Stimulated activated CD4-positive, alpha-beta T cell treated with anti-CD3 and anti-CD28 coated beads, Interleukin-15, amount 100 ng/mL, for 48 hours (primary cell): ENCODE results near the gene EVI5L.
"Not testable (repeated sequence)": the region's sequence is repeated elsewhere in the genome, so short reads cannot be mapped to it uniquely, and the experiment has no call there.

Source experiments
- DNase-seq, 2 donors: peaks; one replicate each; pipeline ENCODE4 v3.0.0-alpha.2; 2020; ENCODE audit warnings: low read depth in 2 of 2

Gene EVI5L

GRCh38 chr19:7829561-7830271 is at the start of gene EVI5L:
Gene EVI5L (plus strand): TSS chr19:7830218. CDS start chr19:7846543, 16,325 bp downstream.
- DNase-seq = peak; percentile 98 to 99

- no peak for DNase-seq
These were observed 48.9 kb upstream of the EVI5L start for GRCh38 chr19:7781157-7781556.

- DNase-seq = no peak
These were observed 46.0 kb upstream of the EVI5L start for GRCh38 chr19:7783991-7784423.

- DNase-seq = no peak
These were observed 45.2 kb upstream of the EVI5L start for GRCh38 chr19:7784856-7785255.

- no peak for DNase-seq
These were observed 42.9 kb upstream of the EVI5L start for GRCh38 chr19:7787141-7787540.

- no peak for DNase-seq
These were observed 42.3 kb upstream of the EVI5L start for GRCh38 chr19:7787602-7788177.

- DNase-seq = no peak
These were observed 41.7 kb upstream of the EVI5L start for GRCh38 chr19:7788178-7788932.

GRCh38 chr19:7788933-7789323 is 41.1 kb upstream of the EVI5L start:
- DNase-seq = no peak

- DNase-seq = peak in 1 of 2 donors; percentile 9
These were observed 40.6 kb upstream of the EVI5L start for GRCh38 chr19:7789447-7789846.

GRCh38 chr19:7790416-7790815 is 39.6 kb upstream of the EVI5L start:
- no peak for DNase-seq

- DNase-seq = no peak
These were observed 37.7 kb upstream of the EVI5L start for GRCh38 chr19:7792281-7792680.

GRCh38 chr19:7792701-7793100 is 37.3 kb upstream of the EVI5L start:
- not testable (repeated sequence) for DNase-seq

- no peak for DNase-seq
These were observed 36.5 kb upstream of the EVI5L start for GRCh38 chr19:7793493-7793892.

- DNase-seq = no peak
These were observed 34.4 kb upstream of the EVI5L start for GRCh38 chr19:7795555-7796161.

GRCh38 chr19:7799640-7800355 is 30.2 kb upstream of the EVI5L start:
- DNase-seq = peak; percentile 22 to 35

GRCh38 chr19:7801020-7801570 is 28.9 kb upstream of the EVI5L start:
- DNase-seq = no peak

GRCh38 chr19:7806234-7806633 is 23.8 kb upstream of the EVI5L start:
- no peak for DNase-seq

- DNase-seq = no peak
These were observed 23.1 kb upstream of the EVI5L start for GRCh38 chr19:7806876-7807275.

GRCh38 chr19:7808108-7808507 is 21.9 kb upstream of the EVI5L start:
- no peak for DNase-seq

GRCh38 chr19:7811989-7812388 is 18.0 kb upstream of the EVI5L start:
- no peak for DNase-seq

- no peak for DNase-seq
These were observed 14.7 kb upstream of the EVI5L start for GRCh38 chr19:7815325-7815724.
